K562 (cell line): ENCODE data around the gene CAMK2G.

Experiments
- ARID2 ChIP-seq: fragments of 450-650 bp; IDR thresholded peaks from 2 replicates; pipeline ENCODE4 v1.6.1; 2017; ENCODE audit warnings: antibody characterized with exemption, mild to moderate bottlenecking
- CHD2 ChIP-seq: IDR thresholded peaks from 2 replicates; pipeline ENCODE4 v1.6.1; 2011; ENCODE audit warnings: low read depth, low read length
- ETV5 ChIP-seq: sonication (generic); formaldehyde crosslinking; IDR thresholded peaks from 2 replicates; pipeline ENCODE4 v1.4.0; 2020; ENCODE audit warnings: low read depth, mild to moderate bottlenecking, missing genetic modification reagents
- KLF10 ChIP-seq: fragments of 250-450 bp; sonication (Bioruptor Pico); IDR thresholded peaks from 2 replicates; pipeline ENCODE4 v1.6.1; 2021; ENCODE audit warnings: matching md5 sums
- MAFK ChIP-seq: IDR thresholded peaks from 2 replicates; pipeline ENCODE4 v1.6.1; 2011; ENCODE audit warnings: low read length, improper control_type of control experiment
- PATZ1 ChIP-seq: fragments of 250-450 bp; sonication (Bioruptor Pico); IDR thresholded peaks from 2 replicates; pipeline ENCODE4 v1.5.0; 2020; ENCODE audit warnings: mild to moderate bottlenecking, borderline replicate concordance
- XRCC4 ChIP-seq: IDR thresholded peaks from one replicate; pipeline ENCODE4 v1.6.1; 2011; ENCODE audit not compliant: insufficient read depth, insufficient read length; ENCODE audit errors: extremely low read depth
- ZBTB1 ChIP-seq: sonication (generic); formaldehyde crosslinking; IDR thresholded peaks from 2 replicates; pipeline ENCODE4 v1.8.1; 2023; ENCODE audit warnings: missing genetic modification reagents, low read depth, mild to moderate bottlenecking, borderline replicate concordance
- ZNF589 ChIP-seq: fragments of 200-800 bp; sonication (Bioruptor generic); IDR thresholded peaks from 2 replicates; pipeline ENCODE4 v1.6.1; 2016; ENCODE audit warnings: low read depth, missing genetic modification characterization, missing compliant biosample characterization
- TF ChIP-seq, protein P1 (sequence below), 3 experiments: IDR thresholded peaks in 2 of 3; conservative IDR thresholded peaks in 1 of 3; 2 replicates each; pipeline ENCODE4 v1.5.1; 2011 to 2012; ENCODE audit warnings: low read length in 3 of 3, mild to moderate bottlenecking in 3 of 3, control low read depth in 2 of 3, improper control_type of control experiment in 1 of 3, inconsistent platforms in 1 of 3, low read depth in 1 of 3, mixed read lengths in 1 of 3, moderate library complexity in 1 of 3; ENCODE audit not compliant: insufficient read depth in 2 of 3

GRCh38 chr10:73785211-73785720, 89.1 kb downstream of the CAMK2G start, which contains the start of gene ZSWIM8:
- no peak; the same call in 1 of the 2 replicates for TF ChIP-seq ZNF589 (CRISPR knock-in tag)
- TF ChIP-seq ETV5, result peak; percentile 88; the same call in 1 of the 2 replicates
- TF ChIP-seq ARID2, result no peak
- TF ChIP-seq, protein P1, sequence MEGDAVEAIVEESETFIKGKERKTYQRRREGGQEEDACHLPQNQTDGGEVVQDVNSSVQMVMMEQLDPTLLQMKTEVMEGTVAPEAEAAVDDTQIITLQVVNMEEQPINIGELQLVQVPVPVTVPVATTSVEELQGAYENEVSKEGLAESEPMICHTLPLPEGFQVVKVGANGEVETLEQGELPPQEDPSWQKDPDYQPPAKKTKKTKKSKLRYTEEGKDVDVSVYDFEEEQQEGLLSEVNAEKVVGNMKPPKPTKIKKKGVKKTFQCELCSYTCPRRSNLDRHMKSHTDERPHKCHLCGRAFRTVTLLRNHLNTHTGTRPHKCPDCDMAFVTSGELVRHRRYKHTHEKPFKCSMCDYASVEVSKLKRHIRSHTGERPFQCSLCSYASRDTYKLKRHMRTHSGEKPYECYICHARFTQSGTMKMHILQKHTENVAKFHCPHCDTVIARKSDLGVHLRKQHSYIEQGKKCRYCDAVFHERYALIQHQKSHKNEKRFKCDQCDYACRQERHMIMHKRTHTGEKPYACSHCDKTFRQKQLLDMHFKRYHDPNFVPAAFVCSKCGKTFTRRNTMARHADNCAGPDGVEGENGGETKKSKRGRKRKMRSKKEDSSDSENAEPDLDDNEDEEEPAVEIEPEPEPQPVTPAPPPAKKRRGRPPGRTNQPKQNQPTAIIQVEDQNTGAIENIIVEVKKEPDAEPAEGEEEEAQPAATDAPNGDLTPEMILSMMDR (IDR thresholded peaks at IDR 0.05 in 2 of 3, conservative IDR thresholded peaks at IDR 0.05 in 1 of 3; ENCODE audit: insufficient read depth in 2 of 3, low read depth in 1 of 3, low read length in 3 of 3), result peak in 1 of 3 experiments; percentile 24; a peak in 1 of 6 replicates
- TF ChIP-seq CHD2, result 0 out of 2 replicates have a peak, but pooled peaks have one; percentile 6
- TF ChIP-seq KLF10 (CRISPR knock-in tag), result no peak
- no peak for TF ChIP-seq MAFK
- TF ChIP-seq PATZ1 (CRISPR knock-in tag), result no peak
- TF ChIP-seq XRCC4, result no peak
- TF ChIP-seq ZBTB1 (CRISPR knock-in tag), result no peak
